Keratinocyte (primary cell): Measurements from ENCODE around the gene FMO4. TPM values are rescaled to one million over a fixed set of nuclear protein-coding genes. Genes with fewer than 3 reads are reported as not detected.
"Not testable (repeated sequence)": the region's sequence is repeated elsewhere in the genome, so short reads cannot be mapped to it uniquely, and the experiment has no call there.

Experiments used
- DNase-seq: peaks from one replicate; pipeline ENCODE4 v3.0.0-alpha.2; 2011; ENCODE audit warnings: low read depth, missing footprints, low spot score
- FAIRE-seq: peaks from 2 replicates; lab custom pipeline; 2011; peaks lifted over from hg19 to GRCh38; lab: Jason Lieb, UNC
- H2AFZ ChIP-seq: 2 replicates; pipeline ENCODE4 v1.6.0; 2012; ENCODE audit warnings: low read length, control low read depth, inconsistent platforms; ENCODE audit not compliant: control insufficient read depth
- H3K27ac ChIP-seq: 2 replicates; pipeline ENCODE4 v1.5.1; 2011; ENCODE audit warnings: low read length; ENCODE audit not compliant: control insufficient read depth, insufficient read depth
- H3K27me3 ChIP-seq: 3 replicates; pipeline ENCODE4 v1.6.0; 2011; ENCODE audit warnings: low read length; ENCODE audit not compliant: control insufficient read depth, insufficient read depth; ENCODE audit errors: extremely low read depth
- H3K36me3 ChIP-seq, 2 experiments: 2 replicates in 1 of 2; 3 replicates in 1 of 2; pipeline ENCODE4 v1.5.1; 2011; ENCODE audit warnings: low read length in 2 of 2, mild to moderate bottlenecking in 1 of 2; ENCODE audit not compliant: control insufficient read depth in 2 of 2, insufficient read depth in 2 of 2; ENCODE audit errors: extremely low read depth in 1 of 2
- H3K4me1 ChIP-seq: 3 replicates; pipeline ENCODE4 v1.5.1; 2011; ENCODE audit warnings: low read length; ENCODE audit not compliant: control insufficient read depth, insufficient read depth; ENCODE audit errors: extremely low read depth
- H3K4me2 ChIP-seq: 3 replicates; pipeline ENCODE4 v1.6.0; 2011; ENCODE audit warnings: low read depth, low read length; ENCODE audit not compliant: control insufficient read depth, insufficient read depth; ENCODE audit errors: extremely low read depth
- H3K4me3 ChIP-seq, 3 experiments: fragments of 200-600 bp in 1 of 3; sonication (generic) in 1 of 3; 2 replicates in 2 of 3; 3 replicates in 1 of 3; pipeline ENCODE4 v1.5.1; 2011 to 2016; ENCODE audit warnings: low read length in 3 of 3, mild to moderate bottlenecking in 3 of 3, control low read depth in 2 of 3, inconsistent platforms in 1 of 3, low read depth in 1 of 3, mixed read lengths in 1 of 3, mixed run types in 1 of 3, moderate library complexity in 1 of 3; ENCODE audit not compliant: control insufficient read depth in 2 of 3, insufficient read depth in 2 of 3; ENCODE audit errors: extremely low read depth in 1 of 3
- H3K79me2 ChIP-seq: 2 replicates; pipeline ENCODE4 v1.6.0; 2012; ENCODE audit warnings: low read length; ENCODE audit not compliant: control insufficient read depth, insufficient read depth
- H3K9ac ChIP-seq: 3 replicates; pipeline ENCODE4 v1.6.0; 2011; ENCODE audit warnings: low read length; ENCODE audit not compliant: control insufficient read depth, insufficient read depth; ENCODE audit errors: extremely low read depth
- H3K9me1 ChIP-seq: 3 replicates; pipeline ENCODE4 v1.6.0; 2011; ENCODE audit warnings: low read length; ENCODE audit not compliant: control insufficient read depth, insufficient read depth; ENCODE audit errors: extremely low read depth
- H3K9me3 ChIP-seq: 2 replicates; pipeline ENCODE4 v1.5.1; 2012; ENCODE audit warnings: low read depth, low read length; ENCODE audit not compliant: control insufficient read depth
- H4K20me1 ChIP-seq: 3 replicates; pipeline ENCODE4 v1.6.0; 2011; ENCODE audit warnings: low read length; ENCODE audit not compliant: control insufficient read depth, insufficient read depth; ENCODE audit errors: extremely low read depth
- EZH2 ChIP-seq: IDR thresholded peaks from one replicate; pipeline ENCODE4 v1.6.1; 2012; ENCODE audit warnings: inconsistent platforms, mild to moderate bottlenecking, low read length, moderate library complexity
- dilution Hi-C: fragments of 300-500 bp; cut with MboI; formaldehyde crosslinking; loops from one replicate; pipeline ENCODE4 v1.7.0; 2020; ENCODE audit warnings: low sequenced_read_pairs; ENCODE audit not compliant: extremely low pct_ligation_motif_present
- polyA plus RNA-seq, 5 experiments: library from polyadenylated mRNA; depleted of rRNA in 3 of 5; stranded (reverse) in 3 of 5; stranded (forward) in 1 of 5; unstranded in 1 of 5; fragments of >200 nt; gene quantifications; 1 replicate in 1 of 5; 2 replicates in 3 of 5; 3 replicates in 1 of 5; pipeline versions ENCODE4 v1.2.1 to v1.2.3, GENCODE V29; 2011 to 2012; ENCODE audit warnings: missing spikeins in 2 of 5, low read depth in 1 of 5, low replicate concordance in 1 of 5
- TF ChIP-seq, protein P1 (sequence below), 3 experiments: IDR thresholded peaks in 1 of 3; conservative IDR thresholded peaks in 1 of 3; optimal IDR thresholded peaks in 1 of 3; 2 replicates in 2 of 3; 3 replicates in 1 of 3; pipeline versions ENCODE3 to v1.5.1; 2011; ENCODE audit warnings: low read length in 3 of 3, mild to moderate bottlenecking in 3 of 3, moderate library complexity in 2 of 3, control low read depth in 1 of 3, inconsistent platforms in 1 of 3; ENCODE audit not compliant: insufficient read depth in 2 of 3; ENCODE audit errors: extremely low read depth in 1 of 3

Gene FMO4
- polyA plus RNA-seq, 1 donor (not counting 4 experiments of a cell fraction or from before 2014, with no cell fraction given), result 4.7 TPM

DNA sequence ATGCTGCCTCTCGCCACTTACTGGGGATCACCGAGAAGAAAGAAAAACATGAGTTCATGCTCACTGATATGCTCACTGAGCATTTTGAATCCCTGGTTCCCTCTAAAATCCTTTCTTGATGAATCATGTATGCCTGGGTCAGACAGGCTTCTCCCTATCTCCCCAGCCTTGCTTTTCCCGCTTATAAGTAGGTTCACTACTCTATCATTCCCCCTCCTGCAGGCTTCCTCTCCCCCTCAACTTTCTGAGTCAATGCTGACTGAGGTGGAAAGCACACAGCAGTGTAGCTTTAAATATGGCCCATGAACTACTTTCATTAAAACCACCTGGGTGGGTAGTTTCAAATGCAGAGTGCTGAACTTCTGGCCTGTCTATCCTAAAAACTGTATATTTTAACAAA is 41.7 kb downstream of the FMO4 start:
- no peak for TF ChIP-seq EZH2
- TF ChIP-seq, protein P1, sequence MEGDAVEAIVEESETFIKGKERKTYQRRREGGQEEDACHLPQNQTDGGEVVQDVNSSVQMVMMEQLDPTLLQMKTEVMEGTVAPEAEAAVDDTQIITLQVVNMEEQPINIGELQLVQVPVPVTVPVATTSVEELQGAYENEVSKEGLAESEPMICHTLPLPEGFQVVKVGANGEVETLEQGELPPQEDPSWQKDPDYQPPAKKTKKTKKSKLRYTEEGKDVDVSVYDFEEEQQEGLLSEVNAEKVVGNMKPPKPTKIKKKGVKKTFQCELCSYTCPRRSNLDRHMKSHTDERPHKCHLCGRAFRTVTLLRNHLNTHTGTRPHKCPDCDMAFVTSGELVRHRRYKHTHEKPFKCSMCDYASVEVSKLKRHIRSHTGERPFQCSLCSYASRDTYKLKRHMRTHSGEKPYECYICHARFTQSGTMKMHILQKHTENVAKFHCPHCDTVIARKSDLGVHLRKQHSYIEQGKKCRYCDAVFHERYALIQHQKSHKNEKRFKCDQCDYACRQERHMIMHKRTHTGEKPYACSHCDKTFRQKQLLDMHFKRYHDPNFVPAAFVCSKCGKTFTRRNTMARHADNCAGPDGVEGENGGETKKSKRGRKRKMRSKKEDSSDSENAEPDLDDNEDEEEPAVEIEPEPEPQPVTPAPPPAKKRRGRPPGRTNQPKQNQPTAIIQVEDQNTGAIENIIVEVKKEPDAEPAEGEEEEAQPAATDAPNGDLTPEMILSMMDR (optimal IDR thresholded peaks at IDR 0.05 in 1 of 3, IDR thresholded peaks at IDR 0.05 in 1 of 3, conservative IDR thresholded peaks at IDR 0.05 in 1 of 3; ENCODE audit: extremely low read depth in 1 of 3, insufficient read depth in 2 of 3, low read length in 3 of 3), result no peak
- Histone ChIP-seq H3K9me3 (no peaks in the 10 kb centered on the region), H3K9me1 (no peaks in the 10 kb centered on the region), H3K4me1 (no peaks in the 10 kb centered on the region), H2AFZ (no peak overlapping the region), H3K27ac (no peak overlapping the region), H4K20me1 (no peaks in the 10 kb centered on the region), H3K79me2 (no peaks in the 10 kb centered on the region), H3K36me3 (no peaks in the 10 kb centered on the region), H3K9ac (no peak overlapping the region), H3K4me3 (no peak overlapping the region), H3K27me3 (no peaks in the 10 kb centered on the region), H3K4me2 (no peak overlapping the region)
- FAIRE-seq (no peak), DNase-seq (no peak)
- dilution Hi-C loops, result no loop called here

GRCh38 chr1:171357179-171357578 is 43.2 kb downstream of the FMO4 start:
- no peak overlapping the region for H2AFZ ChIP-seq
- no peak for DNase-seq
- no peak for TF ChIP-seq EZH2
- TF ChIP-seq, protein P1 (optimal IDR thresholded peaks at IDR 0.05 in 1 of 3, IDR thresholded peaks at IDR 0.05 in 1 of 3, conservative IDR thresholded peaks at IDR 0.05 in 1 of 3; ENCODE audit: extremely low read depth in 1 of 3, insufficient read depth in 2 of 3, low read length in 3 of 3), result no peak

GRCh38 chr1:171359355-171359648 is 45.3 kb downstream of the FMO4 start:
- H3K4me1 ChIP-seq, H3K4me3 ChIP-seq, H3K9me1 ChIP-seq, H3K9me3 ChIP-seq, H3K36me3 ChIP-seq, DNase-seq, H3K27ac ChIP-seq, FAIRE-seq, H3K79me2 ChIP-seq, dilution Hi-C loops, H3K4me2 ChIP-seq, H3K9ac ChIP-seq, H4K20me1 ChIP-seq, H3K27me3 ChIP-seq, H2AFZ ChIP-seq: not testable (repeated sequence)

More at GRCh38 chr1:171357179-171357578, 43.2 kb downstream of the FMO4 start:
- no peaks in the 10 kb centered on the region for H3K9me3 ChIP-seq
- no peaks in the 10 kb centered on the region for H3K9me1 ChIP-seq
- dilution Hi-C loops, result no loop called here
- no peaks in the 10 kb centered on the region for H4K20me1 ChIP-seq
- H3K4me3 ChIP-seq, result no peak overlapping the region
- FAIRE-seq, result no peak
- no peak overlapping the region for H3K4me2 ChIP-seq
- H3K27ac ChIP-seq, result no peak overlapping the region
- no peaks in the 10 kb centered on the region for H3K4me1 ChIP-seq
- no peaks in the 10 kb centered on the region for H3K36me3 ChIP-seq
- no peaks in the 10 kb centered on the region for H3K79me2 ChIP-seq
- no peak overlapping the region for H3K9ac ChIP-seq
- no peaks in the 10 kb centered on the region for H3K27me3 ChIP-seq
